ENCODE measurements around the gene ASTN1. TPM values are rescaled to one million over a fixed set of nuclear protein-coding genes. Genes with fewer than 3 reads are reported as not detected.

ASTN1 gene
- total and polyA plus RNA-seq, 9 of the 15 experiments (the other 6 are each of a cell fraction or from before 2014, with no cell fraction given): 0.05 to 0.22 (median 0.18) TPM

DNA sequence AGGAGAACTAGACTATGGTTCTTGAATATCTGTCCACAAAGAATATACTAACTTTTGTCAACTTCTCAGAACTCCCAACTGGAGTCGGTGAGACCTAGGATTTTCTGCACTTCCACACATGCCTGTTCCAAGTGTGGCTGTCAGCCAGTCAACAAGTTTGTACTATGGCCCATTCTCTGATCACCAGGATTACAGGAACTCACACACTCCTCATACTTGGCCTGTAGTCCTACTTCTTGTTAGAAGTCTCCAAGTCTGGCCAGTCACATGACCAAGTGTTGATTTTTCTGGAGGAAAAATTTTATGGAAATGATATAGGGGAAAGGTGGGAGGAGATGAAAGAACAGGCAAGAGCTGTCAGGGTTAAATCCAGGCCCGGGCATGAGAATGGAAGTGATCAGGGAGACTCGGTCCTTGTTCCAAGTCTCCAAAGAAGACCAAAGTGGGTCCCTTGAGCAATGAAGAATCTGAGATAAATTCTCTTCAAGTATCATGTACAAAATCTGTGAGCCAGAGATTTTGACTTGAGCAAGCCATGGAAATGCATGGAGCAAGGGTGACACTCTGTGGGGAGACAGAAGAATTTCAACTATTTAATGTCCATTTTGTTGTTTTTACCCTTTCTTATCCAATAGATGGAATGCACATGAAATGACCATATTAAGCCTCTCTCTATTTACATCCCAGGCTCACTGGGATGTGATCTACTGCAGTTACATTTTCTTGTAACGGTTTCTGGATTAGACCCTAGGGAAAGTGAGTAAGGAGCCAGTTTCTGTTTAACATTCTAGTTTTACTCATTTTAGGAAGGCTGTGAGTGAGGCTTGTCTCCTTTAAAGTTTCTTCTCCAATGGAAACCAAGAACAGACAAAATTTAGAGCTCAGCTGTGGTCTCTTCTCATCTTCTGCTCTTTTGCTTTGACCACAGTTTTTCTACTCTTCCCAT lies 320.9 kb downstream of the ASTN1 start (continued):
- TF ChIP-seq, protein P1, sequence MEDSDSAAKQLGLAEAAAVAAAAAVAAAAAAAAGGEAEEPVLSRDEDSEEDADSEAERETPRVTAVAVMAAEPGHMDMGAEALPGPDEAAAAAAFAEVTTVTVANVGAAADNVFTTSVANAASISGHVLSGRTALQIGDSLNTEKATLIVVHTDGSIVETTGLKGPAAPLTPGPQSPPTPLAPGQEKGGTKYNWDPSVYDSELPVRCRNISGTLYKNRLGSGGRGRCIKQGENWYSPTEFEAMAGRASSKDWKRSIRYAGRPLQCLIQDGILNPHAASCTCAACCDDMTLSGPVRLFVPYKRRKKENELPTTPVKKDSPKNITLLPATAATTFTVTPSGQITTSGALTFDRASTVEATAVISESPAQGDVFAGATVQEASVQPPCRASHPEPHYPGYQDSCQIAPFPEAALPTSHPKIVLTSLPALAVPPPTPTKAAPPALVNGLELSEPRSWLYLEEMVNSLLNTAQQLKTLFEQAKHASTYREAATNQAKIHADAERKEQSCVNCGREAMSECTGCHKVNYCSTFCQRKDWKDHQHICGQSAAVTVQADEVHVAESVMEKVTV (CRISPR knock-in tag; IDR thresholded peaks at IDR 0.05): peak; percentile 85
- TF ChIP-seq POLR2G (IDR thresholded peaks at IDR 0.05; ENCODE audit: low read depth, low read length): no peak
- no peak for TF ChIP-seq SMAD4 (CRISPR knock-in tag; conservative IDR thresholded peaks at IDR 0.05)
- TF ChIP-seq RAD21 (CRISPR knock-in tag; conservative IDR thresholded peaks at IDR 0.05 in 1 of 2, IDR thresholded peaks at IDR 0.05 in 1 of 2): peak; percentile 94 to 95
- no peak for TF ChIP-seq EHMT2 (IDR thresholded peaks at IDR 0.05)
- TF ChIP-seq ZNF57 (CRISPR knock-in tag; IDR thresholded peaks at IDR 0.05): no peak
- TF ChIP-seq, protein P2, sequence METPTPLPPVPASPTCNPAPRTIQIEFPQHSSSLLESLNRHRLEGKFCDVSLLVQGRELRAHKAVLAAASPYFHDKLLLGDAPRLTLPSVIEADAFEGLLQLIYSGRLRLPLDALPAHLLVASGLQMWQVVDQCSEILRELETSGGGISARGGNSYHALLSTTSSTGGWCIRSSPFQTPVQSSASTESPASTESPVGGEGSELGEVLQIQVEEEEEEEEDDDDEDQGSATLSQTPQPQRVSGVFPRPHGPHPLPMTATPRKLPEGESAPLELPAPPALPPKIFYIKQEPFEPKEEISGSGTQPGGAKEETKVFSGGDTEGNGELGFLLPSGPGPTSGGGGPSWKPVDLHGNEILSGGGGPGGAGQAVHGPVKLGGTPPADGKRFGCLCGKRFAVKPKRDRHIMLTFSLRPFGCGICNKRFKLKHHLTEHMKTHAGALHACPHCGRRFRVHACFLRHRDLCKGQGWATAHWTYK (CRISPR knock-in tag; IDR thresholded peaks at IDR 0.05): no peak
- TF ChIP-seq, protein P3, sequence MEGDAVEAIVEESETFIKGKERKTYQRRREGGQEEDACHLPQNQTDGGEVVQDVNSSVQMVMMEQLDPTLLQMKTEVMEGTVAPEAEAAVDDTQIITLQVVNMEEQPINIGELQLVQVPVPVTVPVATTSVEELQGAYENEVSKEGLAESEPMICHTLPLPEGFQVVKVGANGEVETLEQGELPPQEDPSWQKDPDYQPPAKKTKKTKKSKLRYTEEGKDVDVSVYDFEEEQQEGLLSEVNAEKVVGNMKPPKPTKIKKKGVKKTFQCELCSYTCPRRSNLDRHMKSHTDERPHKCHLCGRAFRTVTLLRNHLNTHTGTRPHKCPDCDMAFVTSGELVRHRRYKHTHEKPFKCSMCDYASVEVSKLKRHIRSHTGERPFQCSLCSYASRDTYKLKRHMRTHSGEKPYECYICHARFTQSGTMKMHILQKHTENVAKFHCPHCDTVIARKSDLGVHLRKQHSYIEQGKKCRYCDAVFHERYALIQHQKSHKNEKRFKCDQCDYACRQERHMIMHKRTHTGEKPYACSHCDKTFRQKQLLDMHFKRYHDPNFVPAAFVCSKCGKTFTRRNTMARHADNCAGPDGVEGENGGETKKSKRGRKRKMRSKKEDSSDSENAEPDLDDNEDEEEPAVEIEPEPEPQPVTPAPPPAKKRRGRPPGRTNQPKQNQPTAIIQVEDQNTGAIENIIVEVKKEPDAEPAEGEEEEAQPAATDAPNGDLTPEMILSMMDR (IDR thresholded peaks at IDR 0.05 in 2 of 3, conservative IDR thresholded peaks at IDR 0.05 in 1 of 3; ENCODE audit: insufficient read depth in 2 of 3, low read depth in 1 of 3, low read length in 3 of 3): peak; percentile 54 to 87 (median 62); a peak in 5 of 6 replicates
- no peak for TF ChIP-seq GABPB1 (CRISPR knock-in tag; IDR thresholded peaks at IDR 0.05)
- TF ChIP-seq PTBP1 (IDR thresholded peaks at IDR 0.05; ENCODE audit: low read depth, low read length): no peak
- TF ChIP-seq TGIF2 (CRISPR knock-in tag; IDR thresholded peaks at IDR 0.05): no peak
- no peak for TF ChIP-seq CBX2 (IDR thresholded peaks at IDR 0.05; ENCODE audit: insufficient read depth, low read length, poor library complexity, severe bottlenecking)

Data from K562 (cell line).